ENCODE results near the gene S100A4.

DNA sequence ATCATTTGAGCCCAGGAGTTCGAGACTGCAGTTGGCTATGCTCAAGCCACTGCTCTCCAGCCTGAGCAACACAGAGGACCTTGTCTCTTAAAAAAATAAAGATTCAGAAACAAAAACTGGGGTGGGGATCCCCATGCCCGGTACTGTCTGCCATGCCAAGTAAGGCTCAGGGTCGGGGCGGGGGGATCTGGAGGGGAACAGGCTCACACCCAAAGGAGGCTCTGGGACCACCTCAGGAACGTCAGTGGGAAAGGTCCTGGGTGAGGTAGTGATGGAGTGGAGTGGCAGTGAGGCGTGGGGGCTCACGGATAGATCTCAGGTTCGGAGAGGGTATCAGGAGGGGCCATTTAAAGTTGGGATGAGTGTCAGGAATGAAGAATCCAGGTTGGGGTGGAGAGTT is 765 bp upstream of the S100A4 start:
- TF ChIP-seq SP1 (IDR thresholded peaks at IDR 0.05; ENCODE audit: low read depth), result no peak
- no peak for TF ChIP-seq JUND (IDR thresholded peaks at IDR 0.05)
- TF ChIP-seq ATF3 (IDR thresholded peaks at IDR 0.05), result no peak
- TF ChIP-seq CTCF (IDR thresholded peaks at IDR 0.05 in 2 of 3, conservative IDR thresholded peaks at IDR 0.05 in 1 of 3; ENCODE audit: borderline replicate concordance in 1 of 3, insufficient read depth in 1 of 3, low read depth in 2 of 3, low read length in 2 of 3), result no peak
- no peak for TF ChIP-seq POLR2A (IDR thresholded peaks at IDR 0.05; ENCODE audit: borderline replicate concordance, extremely low read depth, insufficient read depth, insufficient read length)
- TF ChIP-seq POLR2AphosphoS5 (IDR thresholded peaks at IDR 0.05; ENCODE audit: low read depth, low read length), result no peak
- TF ChIP-seq YY1 (IDR thresholded peaks at IDR 0.05; ENCODE audit: extremely low read depth, insufficient replicate concordance, low read depth, low read length), result no peak
- no peak for TF ChIP-seq EZH2 (IDR thresholded peaks at IDR 0.05)
- no peak for TF ChIP-seq SIN3A (IDR thresholded peaks at IDR 0.05; ENCODE audit: low read depth)
